ENCODE results near the gene PCSK4. TPM values are rescaled to one million over a fixed set of nuclear protein-coding genes. Genes with fewer than 3 reads are reported as not detected.

PCSK4 gene
- total and polyA plus RNA-seq, 2 of the 4 experiments (the other 2 are of a cell fraction) = 0.72 to 1.7 TPM

DNA sequence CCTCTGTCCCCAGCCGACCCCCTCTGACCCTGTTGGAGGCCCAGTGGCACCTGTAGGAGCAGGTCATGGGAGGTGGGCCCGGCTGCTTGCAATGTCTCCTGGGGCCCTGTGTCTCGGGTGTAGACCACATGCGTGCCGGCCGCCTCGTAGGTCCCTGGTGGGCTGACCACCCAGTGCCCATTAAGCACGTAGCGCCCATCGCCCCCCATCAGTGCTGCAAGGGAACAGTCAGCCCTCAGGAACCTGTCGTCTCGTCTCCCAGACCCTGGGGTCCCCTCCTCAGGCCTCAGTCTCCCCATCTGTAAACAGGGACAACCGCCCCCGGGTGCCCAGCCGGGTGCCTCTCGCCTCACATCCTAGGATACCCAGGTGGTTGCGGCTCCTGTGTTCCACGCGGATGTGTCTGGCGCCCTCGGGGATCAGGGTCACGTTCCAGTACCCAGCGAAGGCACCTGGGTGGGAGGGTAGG lies 17.1 kb upstream of the PCSK4 start:
- H3K36me3 ChIP-seq (ENCODE audit: control insufficient read depth, insufficient read depth, low read length) = peaks cover 13% of the 10 kb centered on the region
- H3K9ac ChIP-seq (ENCODE audit: low read depth, low read length) = no peak overlapping the region
- in situ Hi-C loops (cut with MboI; ENCODE audit: low sequenced_read_pairs) = no loop called here
- H4K91ac ChIP-seq (ENCODE audit: insufficient read depth, low read depth, low read length) = peak overlapping the region; percentile 45; the same call in 1 of the 2 replicates
- WGBS, 2 experiments (ENCODE audit: extremely low coverage in 2 of 2, insufficient read length in 1 of 2) = 87% methylated on average over 12 of the region's 23 CpGs; no CpG with 5 or more reads in 1 of the 2 experiments
- H2BK120ac ChIP-seq (ENCODE audit: low read depth, low read length) = no peak overlapping the region
- no peaks in the 10 kb centered on the region for H3K9me3 ChIP-seq (ENCODE audit: control insufficient read depth, insufficient read depth, low read length)
- no TSS peak for BruUV-seq (replicated peaks)
- peak overlapping the region; percentile 37 for H4K5ac ChIP-seq (ENCODE audit: low read depth, low read length)
- H2AK9ac ChIP-seq (replicated peaks; ENCODE audit: low read depth, low read length, poor library complexity) = peak overlapping the region; percentile 90
- no peak overlapping the region for H3K23ac ChIP-seq (ENCODE audit: low read depth, low read length)
- H3K14ac ChIP-seq (replicated peaks; ENCODE audit: low read depth, low read length) = no peak overlapping the region
- no peak overlapping the region for H3K4me3 ChIP-seq (ENCODE audit: insufficient read depth, low read depth, low read length)
- peak overlapping the region; percentile 74; the same call in 1 of the 2 replicates for H2AK5ac ChIP-seq (ENCODE audit: low read depth, low read length)
- no peaks in the 10 kb centered on the region; the same call in 1 of the 2 replicates for H3K9me1 ChIP-seq (ENCODE audit: insufficient read depth, low read length)
- no peak overlapping the region for H3K56ac ChIP-seq (ENCODE audit: extremely low read depth, insufficient read depth, low read length)
- H4K8ac ChIP-seq (ENCODE audit: low read depth in 2 of 2, low read length in 2 of 2) = peak overlapping the region in 1 of 2 experiments; percentile 86; a peak in 2 of 4 replicates
- CTCF ChIA-PET = no interaction called here
- no peak for TF ChIP-seq MAFK (IDR thresholded peaks at IDR 0.05; ENCODE audit: low read depth, low read length)
- H3K4ac ChIP-seq (ENCODE audit: low read depth, low read length) = peak overlapping the region; percentile 48
- dilution Hi-C loops (cut with HindIII; ENCODE audit: low sequenced_read_pairs, unreplicated experiment) = no loop called here
- H3K79me1 ChIP-seq (ENCODE audit: low read depth in 1 of 2, low read length in 2 of 2) = peaks cover 4 to 9% of the 10 kb centered on the region in 2 experiments; a peak in 1 of 4 replicates
- peak overlapping the region; percentile 98 for H2AFZ ChIP-seq (replicated peaks; ENCODE audit: low read length, poor library complexity)
- 0 out of 2 replicates have a peak overlapping the region, but pooled peaks have one; percentile 8 for H3K27ac ChIP-seq (ENCODE audit: insufficient read depth, low read length)
- no peak overlapping the region for H3K18ac ChIP-seq (ENCODE audit: low read depth, low read length)
- no peak for DNase-seq
- H2BK15ac ChIP-seq (ENCODE audit: low read depth, low read length) = no peak overlapping the region
- POLR2A ChIA-PET (ENCODE audit: unreplicated experiment) = no interaction called here
- no peak overlapping the region for H2BK20ac ChIP-seq (ENCODE audit: low read depth, low read length)
- peaks cover 3% of the 10 kb centered on the region; the same call in 1 of the 2 replicates for H3K27me3 ChIP-seq (ENCODE audit: control insufficient read depth, insufficient read depth, low read length)
- intact Hi-C loops (cut with micrococcal nuclease) = no loop called here
- peak overlapping the region; percentile 37 for H3K4me2 ChIP-seq (ENCODE audit: low read depth, low read length)
- peaks cover 7% of the 10 kb centered on the region for H3K4me1 ChIP-seq (ENCODE audit: control insufficient read depth, insufficient read depth, low read length)
- no peaks in the 10 kb centered on the region; the same call in 1 of the 2 replicates for H4K20me1 ChIP-seq (ENCODE audit: insufficient read depth, low read length)
- H2BK5ac ChIP-seq (ENCODE audit: low read depth, low read length, poor library complexity, severe bottlenecking) = peak overlapping the region; percentile 43
- no peak for ATAC-seq (ENCODE audit: low read depth)

All from IMR-90 (cell line).